Liver (tissue), 9 donors: ENCODE measurements around the gene P2RX5. TPM values are rescaled to one million over a fixed set of nuclear protein-coding genes. Genes with fewer than 3 reads are reported as not detected.

ENCODE experiments used
- DNase-seq: peaks from one replicate; pipeline ENCODE4 v3.0.0-alpha.2; 2017; ENCODE audit warnings: low spot score
- H3K27ac ChIP-seq, 2 donors: one replicate each; pipeline ENCODE4 v1.7.0; 2013; ENCODE audit warnings: inconsistent platforms in 2 of 2, low read length in 2 of 2, control low read depth in 1 of 2, low read depth in 1 of 2, mild to moderate bottlenecking in 1 of 2
- H3K27me3 ChIP-seq, 4 donors: one replicate each; pipeline versions ENCODE4 v1.6.1 to v1.7.0; 2013; ENCODE audit warnings: low read length in 3 of 4, inconsistent platforms in 1 of 4, mild to moderate bottlenecking in 1 of 4, moderate library complexity in 1 of 4; ENCODE audit not compliant: control insufficient read depth in 4 of 4, insufficient read depth in 4 of 4
- H3K36me3 ChIP-seq, 4 donors: one replicate each; pipeline versions ENCODE4 v1.6.1 to v1.7.0; 2013; ENCODE audit warnings: low read length in 3 of 4, mild to moderate bottlenecking in 3 of 4, low read depth in 1 of 4, moderate library complexity in 1 of 4; ENCODE audit not compliant: control insufficient read depth in 4 of 4, insufficient read depth in 3 of 4
- H3K4me1 ChIP-seq, 4 donors: one replicate each; pipeline versions ENCODE4 v1.6.1 to v1.7.0; 2013; ENCODE audit warnings: low read length in 3 of 4, mild to moderate bottlenecking in 3 of 4, moderate library complexity in 1 of 4; ENCODE audit not compliant: control insufficient read depth in 4 of 4, insufficient read depth in 4 of 4
- H3K4me3 ChIP-seq, 3 donors: one replicate each; pipeline versions ENCODE4 v1.6.1 to v1.7.0; 2013; ENCODE audit warnings: low read length in 3 of 3, control low read depth in 1 of 3, low read depth in 1 of 3, mild to moderate bottlenecking in 1 of 3
- H3K9ac ChIP-seq, 2 donors: one replicate each; pipeline ENCODE4 v1.7.0; 2013; ENCODE audit warnings: low read length in 2 of 2, mild to moderate bottlenecking in 2 of 2, moderate library complexity in 2 of 2, control low read depth in 1 of 2, low read depth in 1 of 2
- H3K9me3 ChIP-seq, 4 donors: one replicate each; pipeline versions ENCODE4 v1.6.1 to v1.7.0; 2013; ENCODE audit warnings: low read length in 3 of 4; ENCODE audit not compliant: control insufficient read depth in 4 of 4
- EGR1 ChIP-seq, 2 donors: IDR thresholded peaks; 2 replicates each; pipeline ENCODE4 v1.6.1; 2016 to 2018; ENCODE audit warnings: antibody characterized with exemption in 2 of 2, low read depth in 2 of 2
- FOXA1 ChIP-seq: IDR thresholded peaks from 2 replicates; pipeline ENCODE4 v1.6.1; 2016; ENCODE audit warnings: antibody characterized with exemption
- FOXA2 ChIP-seq: IDR thresholded peaks from 2 replicates; pipeline ENCODE4 v1.6.1; 2016; ENCODE audit warnings: antibody characterized with exemption
- GABPA ChIP-seq, 2 donors: IDR thresholded peaks in 1 of 2; conservative IDR thresholded peaks in 1 of 2; 2 replicates each; pipeline ENCODE4 v1.6.1; 2016; ENCODE audit warnings: antibody characterized with exemption in 2 of 2, mild to moderate bottlenecking in 1 of 2, moderate library complexity in 1 of 2
- HNF4A ChIP-seq, 2 donors: conservative IDR thresholded peaks; 2 replicates each; pipeline ENCODE4 v1.6.1; 2016; ENCODE audit warnings: antibody characterized with exemption in 2 of 2, mild to moderate bottlenecking in 2 of 2
- HNF4G ChIP-seq: IDR thresholded peaks from 2 replicates; pipeline ENCODE4 v1.6.1; 2016; ENCODE audit warnings: antibody characterized with exemption
- JUND ChIP-seq, 2 donors: IDR thresholded peaks; 2 replicates each; pipeline ENCODE4 v1.6.1; 2016; ENCODE audit warnings: antibody characterized with exemption in 2 of 2
- NR2F2 ChIP-seq: IDR thresholded peaks from 2 replicates; pipeline ENCODE4 v1.6.1; 2016; ENCODE audit warnings: antibody characterized with exemption
- RAD21 ChIP-seq, 2 donors: IDR thresholded peaks; 2 replicates each; pipeline ENCODE4 v1.6.1; 2016; ENCODE audit warnings: antibody characterized with exemption in 2 of 2, mild to moderate bottlenecking in 2 of 2
- RXRA ChIP-seq, 2 donors: IDR thresholded peaks; 2 replicates each; pipeline ENCODE4 v1.6.1; 2017 to 2018; ENCODE audit warnings: antibody characterized with exemption in 2 of 2, mild to moderate bottlenecking in 1 of 2
- SP1 ChIP-seq: IDR thresholded peaks from 2 replicates; pipeline ENCODE4 v1.6.1; 2018; ENCODE audit warnings: antibody characterized with exemption, mild to moderate bottlenecking
- TAF1 ChIP-seq: conservative IDR thresholded peaks from 2 replicates; pipeline ENCODE4 v1.6.1; 2016; ENCODE audit warnings: antibody characterized with exemption, mild to moderate bottlenecking
- YY1 ChIP-seq: IDR thresholded peaks from 2 replicates; pipeline ENCODE4 v1.6.1; 2016; ENCODE audit warnings: antibody characterized with exemption, mild to moderate bottlenecking
- WGBS: extraction: QIAGEN DNeasy Blood & Tissue Kit; methylation state at CpG from one replicate; pipeline ENCODE4 v1.1.7; 2013; 5-methylcytosine and 5-hydroxymethylcytosine counted together
- polyA plus RNA-seq, 2 donors: library from polyadenylated mRNA; stranded (reverse) in 1 of 2; unstranded in 1 of 2; fragments of 200-250 nt in 1 of 2; fragments of >200 nt in 1 of 2; fragmentation: Nextera tagmentation in 1 of 2; extraction: Ambion mirVana in 1 of 2; gene quantifications; one replicate each; pipeline versions ENCODE4 v1.2.1 to v1.2.3, GENCODE V29; 2013 to 2015
- total RNA-seq, 2 donors: library from RNA; depleted of rRNA; stranded (reverse); fragments of >200 nt; gene quantifications; one replicate each; pipeline ENCODE4 v1.2.3, GENCODE V29; 2014
- TF ChIP-seq, protein P1 (sequence below): IDR thresholded peaks from 2 replicates; pipeline ENCODE4 v1.6.1; 2016; ENCODE audit warnings: antibody characterized with exemption, mild to moderate bottlenecking
- TF ChIP-seq, protein P2 (sequence below): fragments of 150-350 bp; IDR thresholded peaks from 2 replicates; pipeline ENCODE4 v1.5.1; 2017; ENCODE audit warnings: improper control_type of control experiment, low read depth, low read length; ENCODE audit not compliant: missing input control
- TF ChIP-seq, protein P3 (sequence below): IDR thresholded peaks from 2 replicates; pipeline ENCODE4 v1.6.1; 2016; ENCODE audit warnings: antibody characterized with exemption
- TF ChIP-seq, protein P4 (sequence below): IDR thresholded peaks from 2 replicates; pipeline ENCODE4 v1.6.1; 2016; ENCODE audit warnings: antibody characterized with exemption
- TF ChIP-seq, protein P5 (sequence below): IDR thresholded peaks from 2 replicates; pipeline ENCODE4 v1.6.1; 2016; ENCODE audit warnings: antibody characterized with exemption
- donor health status: healthy.
- donor health status: healthy.
- donor health status: healthy.
- donor health status: healthy.
- donor health status: healthy.

The P2RX5 gene
- total and polyA plus RNA-seq, 4 donors = 0.31 to 1.8 (median 1.1) TPM

DNA sequence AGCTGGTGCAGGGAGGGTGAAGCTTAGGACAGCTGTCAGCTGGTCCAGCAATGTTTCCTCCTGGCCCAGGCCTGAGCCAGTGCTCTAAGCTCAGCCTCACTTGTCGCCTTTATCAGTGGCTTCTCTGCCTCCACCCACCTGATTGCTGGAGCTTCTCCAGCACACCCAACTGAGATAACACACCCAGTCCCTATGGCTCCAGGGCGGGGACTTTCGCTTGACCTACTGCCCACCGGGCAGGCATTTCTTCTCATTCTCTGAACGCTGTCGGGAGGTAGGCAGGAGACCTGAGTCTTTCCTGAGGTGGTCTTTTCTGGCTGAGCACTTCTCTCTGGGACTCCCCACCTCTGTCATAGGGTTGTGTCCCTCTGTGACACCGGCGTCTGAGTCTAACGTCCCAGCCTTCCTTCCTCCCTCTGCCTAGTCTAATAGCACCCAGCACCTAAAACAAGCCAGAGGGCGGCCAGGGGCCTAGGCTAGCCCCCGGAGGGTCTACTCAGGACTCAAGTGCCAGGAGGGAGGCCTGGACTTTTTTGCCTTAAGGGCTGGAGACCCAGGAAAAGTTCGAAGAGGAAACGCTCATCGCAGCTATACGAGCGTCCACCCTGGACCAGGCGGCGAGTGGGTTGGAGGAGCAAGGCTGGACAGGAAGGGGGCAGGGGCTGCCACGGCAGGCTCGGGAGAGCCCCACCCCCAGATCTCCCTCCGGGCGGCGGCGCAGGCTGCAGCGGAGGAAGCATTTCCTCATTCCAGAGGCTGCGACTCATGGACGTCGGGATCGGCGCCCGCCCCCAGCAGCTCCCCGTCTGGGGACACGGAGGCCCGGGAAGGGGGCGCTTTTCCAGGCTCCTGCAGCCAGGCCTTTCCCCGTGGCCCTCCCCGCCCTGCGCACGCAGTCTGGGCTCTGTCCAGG is 28.3 kb downstream of the P2RX5 start:
- Histone ChIP-seq H3K9me3 (no peaks in the 10 kb centered on the region), H3K4me3 (peak overlapping the region; percentile 70 to 83 (median 82)), H3K36me3 (peaks cover 2 to 8% (median 5%) of the 10 kb centered on the region in 4 donors), H3K27ac (peak overlapping the region; percentile 88 to 90), H3K9ac (peak overlapping the region; percentile 47 to 71), H3K4me1 (peaks cover 0 to 24% (median 23%) of the 10 kb centered on the region in 4 donors), H3K27me3 (no peaks in the 10 kb centered on the region)
- no peak for TF ChIP-seq JUND (IDR thresholded peaks at IDR 0.05)
- peak; percentile 64 for TF ChIP-seq TAF1
- no peak for TF ChIP-seq NR2F2
- TF ChIP-seq, protein P1, sequence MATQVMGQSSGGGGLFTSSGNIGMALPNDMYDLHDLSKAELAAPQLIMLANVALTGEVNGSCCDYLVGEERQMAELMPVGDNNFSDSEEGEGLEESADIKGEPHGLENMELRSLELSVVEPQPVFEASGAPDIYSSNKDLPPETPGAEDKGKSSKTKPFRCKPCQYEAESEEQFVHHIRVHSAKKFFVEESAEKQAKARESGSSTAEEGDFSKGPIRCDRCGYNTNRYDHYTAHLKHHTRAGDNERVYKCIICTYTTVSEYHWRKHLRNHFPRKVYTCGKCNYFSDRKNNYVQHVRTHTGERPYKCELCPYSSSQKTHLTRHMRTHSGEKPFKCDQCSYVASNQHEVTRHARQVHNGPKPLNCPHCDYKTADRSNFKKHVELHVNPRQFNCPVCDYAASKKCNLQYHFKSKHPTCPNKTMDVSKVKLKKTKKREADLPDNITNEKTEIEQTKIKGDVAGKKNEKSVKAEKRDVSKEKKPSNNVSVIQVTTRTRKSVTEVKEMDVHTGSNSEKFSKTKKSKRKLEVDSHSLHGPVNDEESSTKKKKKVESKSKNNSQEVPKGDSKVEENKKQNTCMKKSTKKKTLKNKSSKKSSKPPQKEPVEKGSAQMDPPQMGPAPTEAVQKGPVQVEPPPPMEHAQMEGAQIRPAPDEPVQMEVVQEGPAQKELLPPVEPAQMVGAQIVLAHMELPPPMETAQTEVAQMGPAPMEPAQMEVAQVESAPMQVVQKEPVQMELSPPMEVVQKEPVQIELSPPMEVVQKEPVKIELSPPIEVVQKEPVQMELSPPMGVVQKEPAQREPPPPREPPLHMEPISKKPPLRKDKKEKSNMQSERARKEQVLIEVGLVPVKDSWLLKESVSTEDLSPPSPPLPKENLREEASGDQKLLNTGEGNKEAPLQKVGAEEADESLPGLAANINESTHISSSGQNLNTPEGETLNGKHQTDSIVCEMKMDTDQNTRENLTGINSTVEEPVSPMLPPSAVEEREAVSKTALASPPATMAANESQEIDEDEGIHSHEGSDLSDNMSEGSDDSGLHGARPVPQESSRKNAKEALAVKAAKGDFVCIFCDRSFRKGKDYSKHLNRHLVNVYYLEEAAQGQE = peak; percentile 33
- TF ChIP-seq, protein P2, sequence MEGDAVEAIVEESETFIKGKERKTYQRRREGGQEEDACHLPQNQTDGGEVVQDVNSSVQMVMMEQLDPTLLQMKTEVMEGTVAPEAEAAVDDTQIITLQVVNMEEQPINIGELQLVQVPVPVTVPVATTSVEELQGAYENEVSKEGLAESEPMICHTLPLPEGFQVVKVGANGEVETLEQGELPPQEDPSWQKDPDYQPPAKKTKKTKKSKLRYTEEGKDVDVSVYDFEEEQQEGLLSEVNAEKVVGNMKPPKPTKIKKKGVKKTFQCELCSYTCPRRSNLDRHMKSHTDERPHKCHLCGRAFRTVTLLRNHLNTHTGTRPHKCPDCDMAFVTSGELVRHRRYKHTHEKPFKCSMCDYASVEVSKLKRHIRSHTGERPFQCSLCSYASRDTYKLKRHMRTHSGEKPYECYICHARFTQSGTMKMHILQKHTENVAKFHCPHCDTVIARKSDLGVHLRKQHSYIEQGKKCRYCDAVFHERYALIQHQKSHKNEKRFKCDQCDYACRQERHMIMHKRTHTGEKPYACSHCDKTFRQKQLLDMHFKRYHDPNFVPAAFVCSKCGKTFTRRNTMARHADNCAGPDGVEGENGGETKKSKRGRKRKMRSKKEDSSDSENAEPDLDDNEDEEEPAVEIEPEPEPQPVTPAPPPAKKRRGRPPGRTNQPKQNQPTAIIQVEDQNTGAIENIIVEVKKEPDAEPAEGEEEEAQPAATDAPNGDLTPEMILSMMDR = no peak
- TF ChIP-seq, protein P3, sequence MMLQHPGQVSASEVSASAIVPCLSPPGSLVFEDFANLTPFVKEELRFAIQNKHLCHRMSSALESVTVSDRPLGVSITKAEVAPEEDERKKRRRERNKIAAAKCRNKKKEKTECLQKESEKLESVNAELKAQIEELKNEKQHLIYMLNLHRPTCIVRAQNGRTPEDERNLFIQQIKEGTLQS = no peak
- peak in 1 of 2 donors; percentile 10 for TF ChIP-seq HNF4A (conservative IDR thresholded peaks at IDR 0.05)
- peak; percentile 37 for TF ChIP-seq SP1
- no peak for TF ChIP-seq YY1
- no peak for TF ChIP-seq FOXA1
- no peak for TF ChIP-seq GABPA (IDR thresholded peaks at IDR 0.05 in 1 of 2, conservative IDR thresholded peaks at IDR 0.05 in 1 of 2)
- TF ChIP-seq HNF4G = no peak
- TF ChIP-seq FOXA2 = no peak
- peak in 1 of 2 donors; percentile 19 for TF ChIP-seq RXRA (IDR thresholded peaks at IDR 0.05)
- TF ChIP-seq, protein P4, sequence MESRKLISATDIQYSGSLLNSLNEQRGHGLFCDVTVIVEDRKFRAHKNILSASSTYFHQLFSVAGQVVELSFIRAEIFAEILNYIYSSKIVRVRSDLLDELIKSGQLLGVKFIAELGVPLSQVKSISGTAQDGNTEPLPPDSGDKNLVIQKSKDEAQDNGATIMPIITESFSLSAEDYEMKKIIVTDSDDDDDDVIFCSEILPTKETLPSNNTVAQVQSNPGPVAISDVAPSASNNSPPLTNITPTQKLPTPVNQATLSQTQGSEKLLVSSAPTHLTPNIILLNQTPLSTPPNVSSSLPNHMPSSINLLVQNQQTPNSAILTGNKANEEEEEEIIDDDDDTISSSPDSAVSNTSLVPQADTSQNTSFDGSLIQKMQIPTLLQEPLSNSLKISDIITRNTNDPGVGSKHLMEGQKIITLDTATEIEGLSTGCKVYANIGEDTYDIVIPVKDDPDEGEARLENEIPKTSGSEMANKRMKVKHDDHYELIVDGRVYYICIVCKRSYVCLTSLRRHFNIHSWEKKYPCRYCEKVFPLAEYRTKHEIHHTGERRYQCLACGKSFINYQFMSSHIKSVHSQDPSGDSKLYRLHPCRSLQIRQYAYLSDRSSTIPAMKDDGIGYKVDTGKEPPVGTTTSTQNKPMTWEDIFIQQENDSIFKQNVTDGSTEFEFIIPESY = no peak
- peak in 1 of 2 donors; percentile 16 for TF ChIP-seq RAD21 (IDR thresholded peaks at IDR 0.05)
- TF ChIP-seq, protein P5, sequence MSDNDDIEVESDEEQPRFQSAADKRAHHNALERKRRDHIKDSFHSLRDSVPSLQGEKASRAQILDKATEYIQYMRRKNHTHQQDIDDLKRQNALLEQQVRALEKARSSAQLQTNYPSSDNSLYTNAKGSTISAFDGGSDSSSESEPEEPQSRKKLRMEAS = no peak
- TF ChIP-seq EGR1 (IDR thresholded peaks at IDR 0.05; ENCODE audit: low read depth in 2 of 2) = no peak
- 3% methylated on average over 39 of the region's 39 CpGs for WGBS
- peak; percentile 70 for DNase-seq
